Endothelial cell of umbilical vein (primary cell): ENCODE results near the gene CENPP. TPM values are rescaled to one million over a fixed set of nuclear protein-coding genes. Genes with fewer than 3 reads are reported as not detected.

Experiments
- BruUV-seq: library from RNA; stranded (reverse); fragments of 400-500 nt; replicated peaks from 2 replicates; lab custom pipeline; 2021; lab: Mats Ljungman, UMichigan
- CTCF ChIA-PET: fragments of 300-600, 350-600 bp; sonication (Branson Sonifier 250); formaldehyde crosslinking; loops from one replicate; lab custom pipeline; 2021; ENCODE audit warnings: antibody characterized with exemption, inconsistent platforms; lab: Charles Lee
- POLR2A ChIA-PET: fragments of 300-600, 350-600 bp; sonication (Branson Sonifier 250); formaldehyde crosslinking; loops from one replicate; lab custom pipeline; 2021; ENCODE audit warnings: antibody characterized with exemption, inconsistent platforms; lab: Charles Lee
- DNase-seq: peaks from one replicate; pipeline ENCODE4 v3.0.0-alpha.2; 2011; ENCODE audit warnings: low read depth, low spot score
- FAIRE-seq: peaks from 2 replicates; lab custom pipeline; 2011; peaks lifted over from hg19 to GRCh38; lab: Jason Lieb, UNC
- H2AFZ ChIP-seq: 2 replicates; pipeline ENCODE4 v1.6.0; 2012; ENCODE audit warnings: low read depth, low read length, control low read depth, inconsistent platforms
- H3K27ac ChIP-seq: 2 replicates; pipeline ENCODE4 v1.5.1; 2011; ENCODE audit warnings: low read depth, mild to moderate bottlenecking, control low read depth, low read length, moderate library complexity; ENCODE audit not compliant: insufficient read depth
- H3K27me3 ChIP-seq, 2 experiments: 2 replicates each; pipeline versions ENCODE4 v1.6.0 to v1.6.1; 2011; ENCODE audit warnings: low read length in 2 of 2, mixed read lengths in 1 of 2; ENCODE audit not compliant: control insufficient read depth in 2 of 2, insufficient read depth in 2 of 2
- H3K36me3 ChIP-seq, 2 experiments: 2 replicates in 1 of 2; 3 replicates in 1 of 2; pipeline ENCODE4 v1.5.1; 2011; ENCODE audit warnings: low read length in 2 of 2, mild to moderate bottlenecking in 1 of 2, moderate library complexity in 1 of 2; ENCODE audit not compliant: control insufficient read depth in 2 of 2, insufficient read depth in 2 of 2; ENCODE audit errors: extremely low read depth in 1 of 2
- H3K4me1 ChIP-seq: 3 replicates; pipeline ENCODE4 v1.5.1; 2011; ENCODE audit warnings: mild to moderate bottlenecking, low read length; ENCODE audit not compliant: control insufficient read depth, insufficient read depth; ENCODE audit errors: extremely low read depth
- H3K4me2 ChIP-seq: 2 replicates; pipeline ENCODE4 v1.6.1; 2011; ENCODE audit warnings: low read length, control low read depth, mixed read lengths; ENCODE audit not compliant: insufficient read depth
- H3K4me3 ChIP-seq, 3 experiments: fragments of 200-600 bp in 1 of 3; sonication (generic), shearing (Covaris generic) in 1 of 3; replicated peaks in 1 of 3; 2 replicates each; pipeline ENCODE4 v1.5.1; 2011 to 2016; ENCODE audit warnings: control low read depth in 3 of 3, low read length in 3 of 3, mild to moderate bottlenecking in 2 of 3, inconsistent platforms in 1 of 3, low read depth in 1 of 3, moderate library complexity in 1 of 3; ENCODE audit not compliant: insufficient read depth in 1 of 3
- H3K79me2 ChIP-seq: 2 replicates; pipeline ENCODE4 v1.6.0; 2012; ENCODE audit warnings: low read length, inconsistent platforms; ENCODE audit not compliant: control insufficient read depth, insufficient read depth
- H3K9ac ChIP-seq: replicated peaks from 2 replicates; pipeline ENCODE3; 2011; ENCODE audit warnings: low read length, control low read depth; ENCODE audit not compliant: insufficient read depth; ENCODE audit errors: extremely low read depth
- H3K9me1 ChIP-seq: replicated peaks from 3 replicates; pipeline ENCODE4 v1.6.0; 2011; ENCODE audit warnings: mild to moderate bottlenecking, low read length; ENCODE audit not compliant: control insufficient read depth, insufficient read depth; ENCODE audit errors: extremely low read depth
- H3K9me3 ChIP-seq: replicated peaks from 2 replicates; pipeline ENCODE4 v1.5.1; 2012; ENCODE audit warnings: low read length, inconsistent platforms; ENCODE audit not compliant: control insufficient read depth, insufficient read depth
- H4K20me1 ChIP-seq: replicated peaks from 2 replicates; pipeline ENCODE3; 2011; ENCODE audit warnings: mild to moderate bottlenecking, low read length; ENCODE audit not compliant: control insufficient read depth, insufficient read depth; ENCODE audit errors: extremely low read depth
- EZH2 ChIP-seq: IDR thresholded peaks from 2 replicates; pipeline ENCODE4 v1.6.1; 2012; ENCODE audit warnings: borderline replicate concordance, low read depth, mild to moderate bottlenecking, moderate library complexity, low read length, inconsistent platforms; ENCODE audit not compliant: severe bottlenecking
- FOS ChIP-seq: IDR thresholded peaks from 2 replicates; pipeline ENCODE4 v1.6.1; 2011; ENCODE audit warnings: mild to moderate bottlenecking, low read length, moderate library complexity, borderline replicate concordance; ENCODE audit not compliant: insufficient read depth
- GATA2 ChIP-seq: IDR thresholded peaks from 2 replicates; pipeline ENCODE4 v1.7.0; 2011; ENCODE audit warnings: low read depth, mild to moderate bottlenecking, moderate library complexity, mixed read lengths, low read length; ENCODE audit not compliant: insufficient read length, insufficient read depth
- JUN ChIP-seq: IDR thresholded peaks from 2 replicates; pipeline ENCODE4 v1.6.1; 2011; ENCODE audit warnings: borderline replicate concordance, low read depth; ENCODE audit not compliant: insufficient read length, insufficient read depth
- MYC ChIP-seq: IDR thresholded peaks from one replicate; pipeline ENCODE4 v1.6.1; 2011; ENCODE audit warnings: mild to moderate bottlenecking, low read depth, low read length
- POLR2A ChIP-seq: IDR thresholded peaks from 2 replicates; pipeline ENCODE4 v1.6.1; 2012; ENCODE audit warnings: low read depth, mild to moderate bottlenecking, control low read depth, low read length
- POLR2AphosphoS5 ChIP-seq: IDR thresholded peaks from 2 replicates; pipeline ENCODE4 v1.6.1; 2012; ENCODE audit warnings: low read depth, mild to moderate bottlenecking, control low read depth, low read length, moderate library complexity; ENCODE audit not compliant: insufficient read depth
- dilution Hi-C: fragments of 300-500 bp; cut with MboI; formaldehyde crosslinking; loops from one replicate; pipeline ENCODE4 v1.15.0; 2019; ENCODE audit warnings: low sequenced_read_pairs; ENCODE audit not compliant: extremely low pct_ligation_motif_present
- intact Hi-C: fragments of 100-400 bp; cut with micrococcal nuclease; formaldehyde crosslinking; loops from one replicate; pipeline ENCODE4 v1.10.0; 2022
- polyA plus RNA-seq, 4 experiments: library from polyadenylated mRNA; depleted of rRNA in 3 of 4; stranded (reverse) in 3 of 4; unstranded in 1 of 4; fragments of >200 nt; gene quantifications; 2 replicates each; pipeline versions ENCODE4 v1.2.1 to v1.2.3, GENCODE V29; 2011 to 2012; ENCODE audit warnings: missing spikeins in 1 of 4
- total RNA-seq: library from RNA; stranded (reverse); gene quantifications from 2 replicates; pipeline ENCODE4 v1.2.3, GENCODE V29; 2021
- TF ChIP-seq, protein P1 (sequence below): IDR thresholded peaks from 2 replicates; pipeline ENCODE4 v1.6.1; 2011; ENCODE audit not compliant: insufficient read depth, insufficient read length
- TF ChIP-seq, protein P2 (sequence below), 2 donors: IDR thresholded peaks; 1 replicate in 1 of 2; 2 replicates in 1 of 2; pipeline ENCODE4 v1.5.1; 2011; ENCODE audit warnings: low read length in 2 of 2, mild to moderate bottlenecking in 2 of 2, moderate library complexity in 2 of 2, control low read depth in 1 of 2, inconsistent platforms in 1 of 2, low read depth in 1 of 2; ENCODE audit not compliant: insufficient read depth in 1 of 2; ENCODE audit errors: extremely low read depth in 1 of 2

CENPP gene
- total and polyA plus RNA-seq, 2 donors (not counting 3 experiments of a cell fraction or from before 2014, with no cell fraction given), result 1.2 to 12.0 TPM

DNA sequence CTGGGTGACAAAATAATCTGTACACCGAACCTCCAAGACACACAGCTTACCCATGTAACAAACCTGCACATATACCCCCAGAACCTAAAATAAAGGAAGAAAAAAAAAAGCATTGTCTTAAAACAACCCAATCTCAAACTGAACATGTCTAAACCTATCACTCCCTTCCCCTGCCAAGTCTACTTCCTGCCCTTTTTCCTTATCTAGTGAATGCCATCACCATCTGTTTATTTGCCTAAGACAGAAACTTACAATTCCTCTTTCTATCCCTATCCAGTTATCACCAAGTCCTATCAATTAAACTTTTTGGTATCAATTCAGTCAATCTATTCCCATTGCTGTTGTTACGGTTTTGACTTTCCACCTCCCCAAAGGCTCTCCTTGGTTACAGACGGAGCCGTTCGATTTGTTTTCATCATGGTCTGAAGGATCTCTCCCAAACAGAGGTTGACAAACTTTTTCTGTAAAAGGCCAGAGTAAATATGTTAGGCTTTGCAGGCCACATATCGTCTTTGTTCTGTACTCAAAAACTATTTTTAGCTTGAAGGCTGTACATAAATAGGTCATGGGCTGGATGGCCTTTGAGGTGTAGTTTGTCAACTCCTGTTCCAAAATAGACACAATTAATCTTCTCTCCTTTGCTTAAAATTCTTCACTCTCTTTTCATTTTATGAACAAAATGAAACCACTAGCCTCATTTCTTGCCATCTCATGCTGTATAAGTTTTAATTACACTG lies 12.7 kb upstream of the CENPP start:
- BruUV-seq, result no TSS peak
- intact Hi-C loops, result no loop called here
- Histone ChIP-seq H3K36me3 (peaks cover 19 to 24% of the 10 kb centered on the region in 2 experiments), H3K27ac (peak overlapping the region; percentile 30), H3K4me2 (peak overlapping the region; percentile 63), H4K20me1 (no peaks in the 10 kb centered on the region), H3K27me3 (no peaks in the 10 kb centered on the region), H3K4me1 (peaks cover 12% of the 10 kb centered on the region), H2AFZ (peak overlapping the region; percentile 15), H3K9ac (no peak overlapping the region), H3K9me1 (no peaks in the 10 kb centered on the region), H3K4me3 (no peak overlapping the region), H3K9me3 (no peaks in the 10 kb centered on the region), H3K79me2 (peaks cover 14% of the 10 kb centered on the region)
- FAIRE-seq (peak; percentile 81), DNase-seq (peak; percentile 61)
- dilution Hi-C loops, result no loop called here
- TF ChIP-seq, protein P1, sequence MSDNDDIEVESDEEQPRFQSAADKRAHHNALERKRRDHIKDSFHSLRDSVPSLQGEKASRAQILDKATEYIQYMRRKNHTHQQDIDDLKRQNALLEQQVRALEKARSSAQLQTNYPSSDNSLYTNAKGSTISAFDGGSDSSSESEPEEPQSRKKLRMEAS, result no peak
- peak; percentile 24 for TF ChIP-seq POLR2A
- peak; percentile 44 for TF ChIP-seq GATA2
- ChIA-PET CTCF (interaction anchor here (2.0 kb wide), 1 partner anchor 15 kb away, joined by 4 read pairs; no protein-coding TSS in a partner anchor), POLR2A (interaction anchor here (0.7 kb wide), 1 partner anchor 277 kb away, joined by 7 read pairs; no protein-coding TSS in a partner anchor)

DNA sequence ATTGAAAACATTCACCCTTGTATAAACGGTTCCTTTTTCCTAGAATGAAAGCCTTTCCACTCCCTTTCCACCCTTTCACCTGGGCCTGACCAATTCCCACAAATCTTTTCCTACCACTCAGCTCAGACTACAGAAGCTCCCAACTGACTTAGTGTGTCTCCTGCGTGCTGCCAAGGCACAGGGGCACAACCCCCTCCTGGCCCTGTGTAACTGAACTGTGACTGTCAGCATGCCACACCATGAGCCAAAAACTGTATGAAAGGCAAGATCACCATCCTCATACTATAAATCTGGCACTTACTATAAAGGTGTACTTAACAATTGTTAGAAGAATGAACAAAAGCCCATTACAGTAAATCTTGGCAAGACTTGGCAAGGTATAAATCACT lies 12.1 kb upstream of the CENPP start:
- no peak overlapping the region for H3K4me3 ChIP-seq
- no peak overlapping the region for H2AFZ ChIP-seq
- H3K27ac ChIP-seq, result peak overlapping the region; percentile 30
- FAIRE-seq (no peak), DNase-seq (no peak)
- no peaks in the 10 kb centered on the region for H3K9me1 ChIP-seq
- peaks cover 14% of the 10 kb centered on the region for H3K79me2 ChIP-seq
- TF ChIP-seq EZH2 (no peak), POLR2AphosphoS5 (no peak), FOS (no peak), POLR2A (no peak), JUN (no peak), GATA2 (no peak), MYC (no peak)
- TF ChIP-seq, protein P2, sequence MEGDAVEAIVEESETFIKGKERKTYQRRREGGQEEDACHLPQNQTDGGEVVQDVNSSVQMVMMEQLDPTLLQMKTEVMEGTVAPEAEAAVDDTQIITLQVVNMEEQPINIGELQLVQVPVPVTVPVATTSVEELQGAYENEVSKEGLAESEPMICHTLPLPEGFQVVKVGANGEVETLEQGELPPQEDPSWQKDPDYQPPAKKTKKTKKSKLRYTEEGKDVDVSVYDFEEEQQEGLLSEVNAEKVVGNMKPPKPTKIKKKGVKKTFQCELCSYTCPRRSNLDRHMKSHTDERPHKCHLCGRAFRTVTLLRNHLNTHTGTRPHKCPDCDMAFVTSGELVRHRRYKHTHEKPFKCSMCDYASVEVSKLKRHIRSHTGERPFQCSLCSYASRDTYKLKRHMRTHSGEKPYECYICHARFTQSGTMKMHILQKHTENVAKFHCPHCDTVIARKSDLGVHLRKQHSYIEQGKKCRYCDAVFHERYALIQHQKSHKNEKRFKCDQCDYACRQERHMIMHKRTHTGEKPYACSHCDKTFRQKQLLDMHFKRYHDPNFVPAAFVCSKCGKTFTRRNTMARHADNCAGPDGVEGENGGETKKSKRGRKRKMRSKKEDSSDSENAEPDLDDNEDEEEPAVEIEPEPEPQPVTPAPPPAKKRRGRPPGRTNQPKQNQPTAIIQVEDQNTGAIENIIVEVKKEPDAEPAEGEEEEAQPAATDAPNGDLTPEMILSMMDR (IDR thresholded peaks at IDR 0.05; ENCODE audit: extremely low read depth in 1 of 2, insufficient read depth in 1 of 2, low read depth in 1 of 2, low read length in 2 of 2), result no peak
- TF ChIP-seq, protein P1, result no peak
- no TSS peak for BruUV-seq
- no peaks in the 10 kb centered on the region for H3K27me3 ChIP-seq
- dilution Hi-C loops (no loop called here), intact Hi-C loops (no loop called here)
- ChIA-PET CTCF (interaction anchor here (2.0 kb wide), 1 partner anchor 15 kb away, joined by 4 read pairs; no protein-coding TSS in a partner anchor), POLR2A (no interaction called here)
- H3K9ac ChIP-seq, result no peak overlapping the region
- peaks cover 24 to 27% of the 10 kb centered on the region in 2 experiments for H3K36me3 ChIP-seq
- peak overlapping the region; percentile 63 for H3K4me2 ChIP-seq
- H3K9me3 ChIP-seq, result no peaks in the 10 kb centered on the region
- peaks cover 12% of the 10 kb centered on the region for H3K4me1 ChIP-seq
- H4K20me1 ChIP-seq, result no peaks in the 10 kb centered on the region
